GM12872 (cell line): ENCODE data around the gene NSUN6.

ENCODE experiments used
- TF ChIP-seq, protein P1 (sequence below): IDR thresholded peaks from 3 replicates; pipeline ENCODE4 v1.5.1; 2011; ENCODE audit warnings: low read depth, mild to moderate bottlenecking, low read length, moderate library complexity; ENCODE audit not compliant: insufficient read depth

NSUN6 gene

DNA sequence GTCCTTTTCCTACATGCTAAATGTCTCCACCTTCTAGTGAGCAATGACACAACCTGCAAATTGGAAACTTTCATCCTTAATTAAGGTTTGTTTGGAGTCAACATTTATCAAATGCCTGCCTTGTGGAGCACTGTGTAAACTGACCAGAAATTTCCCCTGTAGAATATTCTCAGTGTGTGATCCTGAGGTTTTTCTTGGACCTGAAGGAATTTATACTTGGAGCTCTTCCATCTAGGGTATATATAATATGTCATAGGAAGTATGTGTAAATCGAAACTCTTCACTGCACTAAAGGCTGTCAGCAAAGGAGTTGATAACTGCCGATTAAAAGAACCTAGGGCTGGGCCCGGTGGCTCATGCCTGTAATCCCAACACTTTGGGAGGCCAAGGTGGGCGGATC, 152.4 kb downstream of the NSUN6 start:
- TF ChIP-seq, protein P1, sequence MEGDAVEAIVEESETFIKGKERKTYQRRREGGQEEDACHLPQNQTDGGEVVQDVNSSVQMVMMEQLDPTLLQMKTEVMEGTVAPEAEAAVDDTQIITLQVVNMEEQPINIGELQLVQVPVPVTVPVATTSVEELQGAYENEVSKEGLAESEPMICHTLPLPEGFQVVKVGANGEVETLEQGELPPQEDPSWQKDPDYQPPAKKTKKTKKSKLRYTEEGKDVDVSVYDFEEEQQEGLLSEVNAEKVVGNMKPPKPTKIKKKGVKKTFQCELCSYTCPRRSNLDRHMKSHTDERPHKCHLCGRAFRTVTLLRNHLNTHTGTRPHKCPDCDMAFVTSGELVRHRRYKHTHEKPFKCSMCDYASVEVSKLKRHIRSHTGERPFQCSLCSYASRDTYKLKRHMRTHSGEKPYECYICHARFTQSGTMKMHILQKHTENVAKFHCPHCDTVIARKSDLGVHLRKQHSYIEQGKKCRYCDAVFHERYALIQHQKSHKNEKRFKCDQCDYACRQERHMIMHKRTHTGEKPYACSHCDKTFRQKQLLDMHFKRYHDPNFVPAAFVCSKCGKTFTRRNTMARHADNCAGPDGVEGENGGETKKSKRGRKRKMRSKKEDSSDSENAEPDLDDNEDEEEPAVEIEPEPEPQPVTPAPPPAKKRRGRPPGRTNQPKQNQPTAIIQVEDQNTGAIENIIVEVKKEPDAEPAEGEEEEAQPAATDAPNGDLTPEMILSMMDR, result no peak

GRCh38 chr10:18497806-18498369, 153.5 kb downstream of the NSUN6 start:
- TF ChIP-seq, protein P1, result no peak
